ENCODE measurements around the gene DNAH12.

DNA sequence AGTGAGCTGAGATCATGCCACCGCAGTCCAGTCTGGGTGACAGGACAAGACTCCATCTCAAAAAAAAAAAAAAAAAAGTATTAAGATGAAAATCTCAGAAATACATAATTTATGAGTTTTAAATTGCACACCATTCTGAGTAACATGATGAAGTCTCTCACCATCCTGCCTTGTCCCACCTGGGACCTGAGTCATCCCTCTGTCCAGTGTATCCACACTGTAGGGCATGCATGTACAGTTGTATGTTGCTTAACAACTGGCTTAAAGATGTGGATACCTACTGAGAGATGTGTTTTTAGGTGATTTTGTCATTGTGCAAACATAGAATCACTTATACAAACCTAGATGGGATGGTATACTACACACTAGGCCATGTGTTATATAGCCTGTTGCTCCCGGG is 268.8 kb downstream of the DNAH12 start:
- TF ChIP-seq GATA2 (IDR thresholded peaks at IDR 0.05; ENCODE audit: low read depth, low read length) (no peak), GATA3 (IDR thresholded peaks at IDR 0.05; ENCODE audit: low read depth, low read length) (no peak)

Data from SH-SY5Y (cell line).